ENCODE results near the gene ZSCAN2.
"Not testable (repeated sequence)": the region's sequence is repeated elsewhere in the genome, so short reads cannot be mapped to it uniquely, and the experiment has no call there.

The ZSCAN2 gene

GRCh38 chr15:84600687-84601554, at the start of gene ZSCAN2:
Gene ZSCAN2 (plus strand): TSS chr15:84601009. CDS start chr15:84603928, 2,919 bp downstream.
- peak within 1 kb of the TSS; percentile 73 for H3K4me3 ChIP-seq (ENCODE audit: low read depth, low read length)

GRCh38 chr15:84551624-84552023, 49.2 kb upstream of the ZSCAN2 start:
- not testable (repeated sequence) for H3K4me3 ChIP-seq (ENCODE audit: low read depth, low read length)

GRCh38 chr15:84552896-84553295, 47.9 kb upstream of the ZSCAN2 start:
- no peak overlapping the region for H3K4me3 ChIP-seq (ENCODE audit: low read depth, low read length)

GRCh38 chr15:84556690-84557089, 44.1 kb upstream of the ZSCAN2 start:
- H3K4me3 ChIP-seq (ENCODE audit: low read depth, low read length) = not testable (repeated sequence)

- not testable (repeated sequence) for H3K4me3 ChIP-seq (ENCODE audit: low read depth, low read length)
These were observed 32.8 kb upstream of the ZSCAN2 start for GRCh38 chr15:84568021-84568420.

- H3K4me3 ChIP-seq (ENCODE audit: low read depth, low read length) = peak overlapping the region; percentile 65
These were observed 30.6 kb upstream of the ZSCAN2 start for GRCh38 chr15:84570164-84570735.

- no peak overlapping the region for H3K4me3 ChIP-seq (ENCODE audit: low read depth, low read length)
These were observed 28.6 kb upstream of the ZSCAN2 start for GRCh38 chr15:84572231-84572630.

GRCh38 chr15:84575493-84575892, 25.3 kb upstream of the ZSCAN2 start:
- no peak overlapping the region for H3K4me3 ChIP-seq (ENCODE audit: low read depth, low read length)

- H3K4me3 ChIP-seq (ENCODE audit: low read depth, low read length) = not testable (repeated sequence)
These were observed 22.9 kb upstream of the ZSCAN2 start for GRCh38 chr15:84577891-84578290.

GRCh38 chr15:84579261-84579721, 21.5 kb upstream of the ZSCAN2 start:
- H3K4me3 ChIP-seq (ENCODE audit: low read depth, low read length) = not testable (repeated sequence)

- H3K4me3 ChIP-seq (ENCODE audit: low read depth, low read length) = not testable (repeated sequence)
These were observed 19.0 kb upstream of the ZSCAN2 start for GRCh38 chr15:84581676-84582428.

GRCh38 chr15:84582583-84583157, 18.1 kb upstream of the ZSCAN2 start:
- H3K4me3 ChIP-seq (ENCODE audit: low read depth, low read length) = no peak overlapping the region

GRCh38 chr15:84583921-84584320, 16.9 kb upstream of the ZSCAN2 start:
- H3K4me3 ChIP-seq (ENCODE audit: low read depth, low read length) = not testable (repeated sequence)

- no peak overlapping the region for H3K4me3 ChIP-seq (ENCODE audit: low read depth, low read length)
These were observed 14.1 kb upstream of the ZSCAN2 start for GRCh38 chr15:84586696-84587095.

- H3K4me3 ChIP-seq (ENCODE audit: low read depth, low read length) = no peak overlapping the region
These were observed 12.5 kb upstream of the ZSCAN2 start for GRCh38 chr15:84588053-84588874.

GRCh38 chr15:84590406-84590805, 10.4 kb upstream of the ZSCAN2 start:
- no peak overlapping the region for H3K4me3 ChIP-seq (ENCODE audit: low read depth, low read length)

- no peak overlapping the region for H3K4me3 ChIP-seq (ENCODE audit: low read depth, low read length)
These were observed 9.0 kb upstream of the ZSCAN2 start for GRCh38 chr15:84591815-84592214.

GRCh38 chr15:84594617-84595290, 6.1 kb upstream of the ZSCAN2 start:
- H3K4me3 ChIP-seq (ENCODE audit: low read depth, low read length) = no peak overlapping the region

- H3K4me3 ChIP-seq (ENCODE audit: low read depth, low read length) = no peak overlapping the region
These were observed 5.1 kb upstream of the ZSCAN2 start for GRCh38 chr15:84595660-84596059.

- H3K4me3 ChIP-seq (ENCODE audit: low read depth, low read length) = no peak overlapping the region
These were observed 3.5 kb upstream of the ZSCAN2 start for GRCh38 chr15:84597296-84597695.

All from iPS-11a (cell line).